Skeletal muscle cell (primary cell): ENCODE measurements around the gene SLC41A3.

Experiments used
- DNase-seq: peaks from one replicate; pipeline ENCODE4 v3.0.0-alpha.2; 2010; ENCODE audit warnings: low read depth
- H3K4me3 ChIP-seq: 2 replicates; pipeline ENCODE4 v1.5.1; 2011; ENCODE audit warnings: low read depth, mild to moderate bottlenecking, control low read depth, low read length, moderate library complexity

SLC41A3 gene

GRCh38 chr3:126121632-126122031, 37.7 kb upstream of the SLC41A3 start:
- DNase-seq: no peak

GRCh38 chr3:126121074-126121473, 37.1 kb upstream of the SLC41A3 start:
- DNase-seq: no peak
- H3K4me3 ChIP-seq: no peak overlapping the region

More at GRCh38 chr3:126121632-126122031, 37.7 kb upstream of the SLC41A3 start:
- H3K4me3 ChIP-seq: no peak overlapping the region

GRCh38 chr3:126119976-126120375, 36.1 kb upstream of the SLC41A3 start:
- no peak for DNase-seq
- H3K4me3 ChIP-seq: no peak overlapping the region

GRCh38 chr3:126119008-126119675, 35.2 kb upstream of the SLC41A3 start:
- no peak overlapping the region for H3K4me3 ChIP-seq
- no peak for DNase-seq

- no peak overlapping the region for H3K4me3 ChIP-seq
Observed at GRCh38 chr3:126118591-126118990, 34.7 kb upstream of the SLC41A3 start.

GRCh38 chr3:126117786-126118185, 33.9 kb upstream of the SLC41A3 start:
- DNase-seq: no peak
- H3K4me3 ChIP-seq: no peak overlapping the region

More at GRCh38 chr3:126118591-126118990, 34.7 kb upstream of the SLC41A3 start:
- no peak for DNase-seq

GRCh38 chr3:126117212-126117611, 33.3 kb upstream of the SLC41A3 start:
- no peak for DNase-seq
- no peak overlapping the region for H3K4me3 ChIP-seq

GRCh38 chr3:126116526-126116925, 32.6 kb upstream of the SLC41A3 start:
- no peak overlapping the region for H3K4me3 ChIP-seq
- no peak for DNase-seq

- H3K4me3 ChIP-seq: no peak overlapping the region
- no peak for DNase-seq
Observed at GRCh38 chr3:126114443-126115386, 30.8 kb upstream of the SLC41A3 start.

GRCh38 chr3:126113733-126114442, 30.0 kb upstream of the SLC41A3 start:
- H3K4me3 ChIP-seq: no peak overlapping the region
- no peak for DNase-seq

- no peak overlapping the region for H3K4me3 ChIP-seq
- DNase-seq: no peak
Observed at GRCh38 chr3:126113238-126113555, 29.3 kb upstream of the SLC41A3 start.

- no peak overlapping the region for H3K4me3 ChIP-seq
- DNase-seq: no peak
Observed at GRCh38 chr3:126112531-126113237, 28.8 kb upstream of the SLC41A3 start.

- no peak for DNase-seq
- no peak overlapping the region for H3K4me3 ChIP-seq
Observed at GRCh38 chr3:126111566-126112475, 27.9 kb upstream of the SLC41A3 start.

- H3K4me3 ChIP-seq: no peak overlapping the region
- DNase-seq: no peak
Observed at GRCh38 chr3:126111126-126111551, 27.2 kb upstream of the SLC41A3 start.

- H3K4me3 ChIP-seq: no peak overlapping the region
- DNase-seq: no peak
Observed at GRCh38 chr3:126110431-126111125, 26.7 kb upstream of the SLC41A3 start.

- no peak overlapping the region for H3K4me3 ChIP-seq
- no peak for DNase-seq
Observed at GRCh38 chr3:126109880-126110235, 25.9 kb upstream of the SLC41A3 start.

- no peak overlapping the region for H3K4me3 ChIP-seq
- DNase-seq: no peak
Observed at GRCh38 chr3:126109146-126109879, 25.4 kb upstream of the SLC41A3 start.
